Stomach smooth muscle (tissue), 2 donors: ENCODE results near the gene ADGRB2.

Experiments used
- H3K27ac ChIP-seq: one replicate; pipeline ENCODE4 v1.7.0; 2013; ENCODE audit warnings: mild to moderate bottlenecking, low read length, inconsistent platforms
- H3K27me3 ChIP-seq, 2 donors: one replicate each; pipeline ENCODE4 v1.7.0; 2013; ENCODE audit warnings: low read length in 2 of 2; ENCODE audit not compliant: insufficient read depth in 2 of 2, control insufficient read depth in 1 of 2
- H3K36me3 ChIP-seq, 2 donors: one replicate each; pipeline ENCODE4 v1.7.0; 2013; ENCODE audit warnings: low read length in 2 of 2; ENCODE audit not compliant: control insufficient read depth in 2 of 2, insufficient read depth in 2 of 2
- H3K4me1 ChIP-seq: one replicate; pipeline ENCODE4 v1.7.0; 2013; ENCODE audit warnings: low read length; ENCODE audit not compliant: control insufficient read depth, insufficient read depth
- H3K4me3 ChIP-seq, 2 donors: one replicate each; pipeline ENCODE4 v1.7.0; 2013; ENCODE audit warnings: low read length in 2 of 2
- H3K9ac ChIP-seq, 2 donors: one replicate each; pipeline ENCODE4 v1.7.0; 2013; ENCODE audit warnings: low read length in 2 of 2, mild to moderate bottlenecking in 1 of 2
- H3K9me3 ChIP-seq, 2 donors: one replicate each; pipeline ENCODE4 v1.7.0; 2013; ENCODE audit warnings: low read length in 2 of 2; ENCODE audit not compliant: control insufficient read depth in 2 of 2
- donor health status: healthy.
- donor health status: Pancreatic carcinoma.

Gene ADGRB2

GRCh38 chr1:31697369-31697984, 66.7 kb downstream of the ADGRB2 start:
- H3K27ac ChIP-seq: no peak overlapping the region
- no peak overlapping the region for H3K9ac ChIP-seq
- no peak overlapping the region for H3K4me3 ChIP-seq
- no peaks in the 10 kb centered on the region for H3K9me3 ChIP-seq
- H3K4me1 ChIP-seq: peaks cover 52% of the 10 kb centered on the region
- H3K27me3 ChIP-seq: no peaks in the 10 kb centered on the region
- H3K36me3 ChIP-seq: peaks cover 21 to 26% of the 10 kb centered on the region in 2 donors

- Histone ChIP-seq H3K36me3 (peaks cover 21 to 26% of the 10 kb centered on the region in 2 donors), H3K4me1 (peaks cover 41% of the 10 kb centered on the region), H3K9ac (no peak overlapping the region), H3K9me3 (no peaks in the 10 kb centered on the region), H3K27me3 (no peaks in the 10 kb centered on the region), H3K27ac (no peak overlapping the region), H3K4me3 (no peak overlapping the region)
Measured at GRCh38 chr1:31696242-31696641, 67.9 kb downstream of the ADGRB2 start.

GRCh38 chr1:31695327-31695726, 68.8 kb downstream of the ADGRB2 start:
- Histone ChIP-seq H3K9me3 (no peaks in the 10 kb centered on the region), H3K9ac (no peak overlapping the region), H3K4me3 (no peak overlapping the region), H3K4me1 (peaks cover 32% of the 10 kb centered on the region), H3K27me3 (no peaks in the 10 kb centered on the region), H3K27ac (no peak overlapping the region), H3K36me3 (peaks cover 21 to 26% of the 10 kb centered on the region in 2 donors)

- no peaks in the 10 kb centered on the region for H3K9me3 ChIP-seq
- peaks cover 28% of the 10 kb centered on the region for H3K4me1 ChIP-seq
- no peak overlapping the region for H3K4me3 ChIP-seq
- no peak overlapping the region for H3K27ac ChIP-seq
- H3K9ac ChIP-seq: no peak overlapping the region
- peaks cover 21 to 26% of the 10 kb centered on the region in 2 donors for H3K36me3 ChIP-seq
- H3K27me3 ChIP-seq: no peaks in the 10 kb centered on the region
Measured at GRCh38 chr1:31694964-31695313, 69.2 kb downstream of the ADGRB2 start.

- Histone ChIP-seq H3K4me3 (no peak overlapping the region), H3K9ac (no peak overlapping the region), H3K27me3 (no peaks in the 10 kb centered on the region), H3K27ac (no peak overlapping the region), H3K4me1 (peaks cover 22% of the 10 kb centered on the region), H3K36me3 (peaks cover 17 to 27% of the 10 kb centered on the region in 2 donors), H3K9me3 (no peaks in the 10 kb centered on the region)
Measured at GRCh38 chr1:31694069-31694963, 69.8 kb downstream of the ADGRB2 start.

- Histone ChIP-seq H3K9me3 (no peaks in the 10 kb centered on the region), H3K27me3 (no peaks in the 10 kb centered on the region), H3K36me3 (peaks cover 10 to 25% of the 10 kb centered on the region in 2 donors), H3K4me1 (peaks cover 21% of the 10 kb centered on the region), H3K27ac (no peak overlapping the region), H3K9ac (no peak overlapping the region), H3K4me3 (no peak overlapping the region)
Measured at GRCh38 chr1:31693231-31693630, 70.9 kb downstream of the ADGRB2 start.

GRCh38 chr1:31691951-31692350, 72.2 kb downstream of the ADGRB2 start:
- Histone ChIP-seq H3K4me1 (peaks cover 26% of the 10 kb centered on the region), H3K27ac (no peak overlapping the region), H3K36me3 (peaks cover 9 to 17% of the 10 kb centered on the region in 2 donors)

GRCh38 chr1:31691446-31691845, 72.7 kb downstream of the ADGRB2 start:
- Histone ChIP-seq H3K36me3 (peaks cover 6 to 15% of the 10 kb centered on the region in 2 donors), H3K27ac (no peak overlapping the region), H3K4me1 (peaks cover 22% of the 10 kb centered on the region), H3K27me3 (no peaks in the 10 kb centered on the region), H3K4me3 (no peak overlapping the region), H3K9ac (no peak overlapping the region), H3K9me3 (no peaks in the 10 kb centered on the region)

More at GRCh38 chr1:31691951-31692350, 72.2 kb downstream of the ADGRB2 start:
- no peaks in the 10 kb centered on the region for H3K27me3 ChIP-seq
- no peak overlapping the region for H3K4me3 ChIP-seq
- no peak overlapping the region for H3K9ac ChIP-seq
- no peaks in the 10 kb centered on the region for H3K9me3 ChIP-seq

GRCh38 chr1:31690921-31691320, 73.2 kb downstream of the ADGRB2 start:
- Histone ChIP-seq H3K27me3 (no peaks in the 10 kb centered on the region), H3K9ac (no peak overlapping the region), H3K4me1 (peaks cover 18% of the 10 kb centered on the region), H3K27ac (no peak overlapping the region), H3K9me3 (no peaks in the 10 kb centered on the region), H3K36me3 (peaks cover 6 to 15% of the 10 kb centered on the region in 2 donors), H3K4me3 (no peak overlapping the region)

- Histone ChIP-seq H3K4me3 (no peak overlapping the region), H3K4me1 (peaks cover 14% of the 10 kb centered on the region), H3K27ac (no peak overlapping the region), H3K9me3 (no peaks in the 10 kb centered on the region), H3K36me3 (peaks cover 13 to 15% of the 10 kb centered on the region in 2 donors), H3K9ac (no peak overlapping the region), H3K27me3 (no peaks in the 10 kb centered on the region)
Measured at GRCh38 chr1:31689854-31690253, 74.3 kb downstream of the ADGRB2 start.

GRCh38 chr1:31689379-31689778, 74.8 kb downstream of the ADGRB2 start:
- Histone ChIP-seq H3K9ac (no peak overlapping the region), H3K27me3 (no peaks in the 10 kb centered on the region), H3K9me3 (no peaks in the 10 kb centered on the region), H3K4me1 (peaks cover 14% of the 10 kb centered on the region), H3K36me3 (peaks cover 9 to 13% of the 10 kb centered on the region in 2 donors), H3K4me3 (no peak overlapping the region), H3K27ac (no peak overlapping the region)
